Measurements from ENCODE around the gene METRNL. TPM values are rescaled to one million over a fixed set of nuclear protein-coding genes. Genes with fewer than 3 reads are reported as not detected.
"Not testable (repeated sequence)": the region's sequence is repeated elsewhere in the genome, so short reads cannot be mapped to it uniquely, and the experiment has no call there.

METRNL gene
- total and polyA plus RNA-seq, 5 experiments from 2014 or later = 0.42 to 4.8 (median 4.1) TPM

DNA sequence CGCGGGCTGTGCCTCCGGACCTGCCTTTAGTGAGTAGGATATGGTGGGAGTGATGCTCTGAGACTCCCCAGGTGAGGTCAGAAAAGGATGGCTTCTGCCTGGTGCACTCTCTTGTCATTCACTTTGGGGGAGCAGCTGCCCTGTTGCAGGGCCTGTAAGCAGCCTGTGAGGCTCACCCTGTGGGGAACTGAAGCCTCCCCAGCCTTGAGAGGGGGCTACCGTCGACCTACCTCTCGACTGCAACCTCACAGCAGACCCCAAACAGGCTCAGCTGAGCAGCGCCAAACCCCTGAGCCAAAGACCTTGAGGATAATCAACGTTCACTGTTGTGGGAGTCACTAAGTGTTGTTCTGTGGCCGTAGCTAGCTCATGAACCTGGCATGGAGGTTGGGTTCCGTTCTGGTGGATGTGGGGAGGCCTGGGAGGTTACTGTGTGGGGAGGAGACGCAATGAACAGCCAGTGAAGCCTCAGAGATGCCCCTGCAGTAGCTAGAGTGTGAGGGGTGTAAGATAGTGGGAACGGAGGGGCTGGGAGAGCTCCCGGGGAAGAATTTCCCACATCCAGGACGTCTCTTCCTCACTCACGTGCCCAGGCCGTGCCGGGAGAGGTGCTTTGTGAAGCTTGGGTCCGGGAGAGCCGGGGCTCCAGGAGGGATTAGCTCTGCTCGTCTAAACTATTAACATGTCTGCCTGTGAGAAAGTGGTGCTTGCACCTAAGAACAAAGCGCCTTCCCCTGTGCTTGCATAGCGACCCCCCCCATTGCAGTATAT, 38.8 kb downstream of the METRNL start:
- no peak for DNase-seq
- Mint-ChIP-seq H3K27ac (peak overlapping the region in 2 of 10 donors; percentile 37 to 69), H3K9me3 (no peaks in the 10 kb centered on the region), H3K4me3 (peak overlapping the region in 1 of 10 donors; percentile 65), H3K27me3 (peaks cover 9 to 41% (median 31%) of the 10 kb centered on the region in 5 donors), H3K36me3 (peaks cover 0 to 3% (median 0%) of the 10 kb centered on the region in 3 donors), H3K4me1 (peaks cover 9 to 37% (median 22%) of the 10 kb centered on the region in 4 donors)
- POLR2A ChIA-PET = no interaction called here
- no peak for ATAC-seq

GRCh38 chr17:83119987-83120864, 40.8 kb downstream of the METRNL start:
- Mint-ChIP-seq H3K4me1 (peaks cover 13 to 43% (median 28%) of the 10 kb centered on the region in 4 donors), H3K27me3 (peaks cover 9 to 56% (median 40%) of the 10 kb centered on the region in 5 donors), H3K36me3 (peaks cover 0 to 3% (median 0%) of the 10 kb centered on the region in 3 donors), H3K4me3 (peak overlapping the region; percentile 48 to 87 (median 75)), H3K27ac (peak overlapping the region in 3 of 10 donors; percentile 33 to 70 (median 47)), H3K9me3 (no peaks in the 10 kb centered on the region)
- peak; percentile 76 to 91 for ATAC-seq
- peak in 5 of 10 donors; percentile 20 to 66 (median 42) for DNase-seq
- POLR2A ChIA-PET = no interaction called here

GRCh38 chr17:83121473-83121872, 42.1 kb downstream of the METRNL start:
- H3K36me3 Mint-ChIP-seq, ATAC-seq, H3K9me3 Mint-ChIP-seq, DNase-seq, POLR2A ChIA-PET: not testable (repeated sequence)
- H3K4me3 Mint-ChIP-seq = peak overlapping the region in 1 of 10 donors; percentile 43
- peaks cover 17 to 56% (median 40%) of the 10 kb centered on the region in 4 donors for H3K4me1 Mint-ChIP-seq
- peaks cover 14 to 68% (median 44%) of the 10 kb centered on the region in 5 donors for H3K27me3 Mint-ChIP-seq
- H3K27ac Mint-ChIP-seq = peak overlapping the region in 2 of 10 donors; percentile 51 to 56

GRCh38 chr17:83121921-83122820, 42.8 kb downstream of the METRNL start:
- no peak for ATAC-seq
- H3K4me3 Mint-ChIP-seq = peak overlapping the region in 1 of 10 donors; percentile 43
- peak overlapping the region in 6 of 10 donors; percentile 4 to 75 (median 56) for H3K27ac Mint-ChIP-seq
- POLR2A ChIA-PET = no interaction called here
- no peaks in the 10 kb centered on the region for H3K9me3 Mint-ChIP-seq
- H3K27me3 Mint-ChIP-seq = peaks cover 18 to 71% (median 43%) of the 10 kb centered on the region in 5 donors
- DNase-seq = peak in 1 of 10 donors; percentile 36
- peaks cover 0 to 3% (median 0%) of the 10 kb centered on the region in 3 donors for H3K36me3 Mint-ChIP-seq
- peaks cover 17 to 59% (median 41%) of the 10 kb centered on the region in 4 donors for H3K4me1 Mint-ChIP-seq

DNA sequence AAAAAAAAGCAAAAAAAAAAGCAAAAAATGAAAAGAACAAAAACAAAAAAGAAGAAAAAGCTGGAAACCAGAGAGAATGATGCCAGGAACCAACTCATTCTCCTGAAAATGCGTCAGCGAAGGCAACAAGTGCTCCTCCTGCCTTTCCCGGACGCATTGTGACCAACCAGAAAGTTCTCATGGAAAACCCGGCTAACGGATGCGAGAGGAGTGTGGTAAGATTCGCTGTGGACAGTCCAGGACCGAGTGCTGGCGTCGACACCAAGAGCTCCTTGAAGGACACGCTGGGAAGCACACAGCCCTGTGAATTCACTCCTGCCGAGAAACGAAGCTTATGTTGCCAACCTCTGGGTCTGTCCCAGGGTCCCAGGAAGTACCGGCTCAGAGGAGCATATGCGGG, 43.4 kb downstream of the METRNL start:
- Mint-ChIP-seq H3K27ac (peak overlapping the region in 4 of 10 donors; percentile 43 to 88 (median 56)), H3K4me1 (peaks cover 17 to 56% (median 41%) of the 10 kb centered on the region in 4 donors), H3K9me3 (no peaks in the 10 kb centered on the region), H3K27me3 (peaks cover 18 to 71% (median 43%) of the 10 kb centered on the region in 5 donors), H3K4me3 (no peak overlapping the region), H3K36me3 (peaks cover 0 to 3% (median 0%) of the 10 kb centered on the region in 3 donors)
- peak in 2 of 10 donors; percentile 0 to 31 for DNase-seq
- POLR2A ChIA-PET = no interaction called here
- no peak for ATAC-seq

GRCh38 chr17:83123896-83124801, 44.7 kb downstream of the METRNL start:
- H3K4me1 Mint-ChIP-seq = peaks cover 14 to 44% (median 34%) of the 10 kb centered on the region in 4 donors
- DNase-seq (peak in 7 of 10 donors; percentile 0 to 73 (median 46)), ATAC-seq (no peak)
- POLR2A ChIA-PET = no interaction called here
- peaks cover 16 to 58% (median 34%) of the 10 kb centered on the region in 5 donors for H3K27me3 Mint-ChIP-seq
- H3K36me3 Mint-ChIP-seq = peaks cover 0 to 3% (median 0%) of the 10 kb centered on the region in 3 donors
- peak overlapping the region in 6 of 10 donors; percentile 8 to 76 (median 74) for H3K27ac Mint-ChIP-seq
- H3K9me3 Mint-ChIP-seq = no peaks in the 10 kb centered on the region
- H3K4me3 Mint-ChIP-seq = peak overlapping the region in 5 of 10 donors; percentile 20 to 47 (median 30)

- peak in 7 of 10 donors; percentile 43 to 81 (median 55) for DNase-seq
- ATAC-seq = peak; percentile 46 to 59
- H3K9me3 Mint-ChIP-seq = no peaks in the 10 kb centered on the region
- H3K4me3 Mint-ChIP-seq = peak overlapping the region in 9 of 10 donors; percentile 19 to 78 (median 57)
- peak overlapping the region in 8 of 10 donors; percentile 75 to 95 (median 92) for H3K27ac Mint-ChIP-seq
- H3K27me3 Mint-ChIP-seq = peaks cover 15 to 51% (median 30%) of the 10 kb centered on the region in 5 donors
- H3K36me3 Mint-ChIP-seq = peaks cover 0 to 3% (median 0%) of the 10 kb centered on the region in 3 donors
- POLR2A ChIA-PET = no interaction called here
- peaks cover 11 to 38% (median 27%) of the 10 kb centered on the region in 4 donors for H3K4me1 Mint-ChIP-seq
Measured at GRCh38 chr17:83124871-83125514, 45.6 kb downstream of the METRNL start.

- POLR2A ChIA-PET = interaction anchor here (1.0 kb wide), 1 partner anchor 77 kb away, joined by 3 read pairs; no protein-coding TSS in a partner anchor
- H3K36me3 Mint-ChIP-seq = peaks cover 0 to 3% (median 0%) of the 10 kb centered on the region in 3 donors
Measured at GRCh38 chr17:83125515-83126274, 46.3 kb downstream of the METRNL start.

GRCh38 chr17:83126275-83126811, 46.9 kb downstream of the METRNL start:
- ATAC-seq (no peak), DNase-seq (no peak)
- Mint-ChIP-seq H3K36me3 (peaks cover 0 to 3% (median 0%) of the 10 kb centered on the region in 3 donors), H3K27me3 (peaks cover 13 to 49% (median 30%) of the 10 kb centered on the region in 5 donors), H3K9me3 (no peaks in the 10 kb centered on the region), H3K4me3 (peak overlapping the region in 1 of 10 donors; percentile 72), H3K4me1 (peaks cover 7 to 32% (median 19%) of the 10 kb centered on the region in 4 donors), H3K27ac (peak overlapping the region in 7 of 10 donors; percentile 79 to 95 (median 92))
- POLR2A ChIA-PET = interaction anchor here (1.0 kb wide), 1 partner anchor 78 kb away, joined by 3 read pairs; no protein-coding TSS in a partner anchor

More at GRCh38 chr17:83125515-83126274, 46.3 kb downstream of the METRNL start:
- H3K27me3 Mint-ChIP-seq = peaks cover 13 to 51% (median 30%) of the 10 kb centered on the region in 5 donors
- H3K4me1 Mint-ChIP-seq = peaks cover 7 to 32% (median 20%) of the 10 kb centered on the region in 4 donors
- peak overlapping the region in 9 of 10 donors; percentile 20 to 95 (median 91) for H3K27ac Mint-ChIP-seq
- peak overlapping the region; percentile 19 to 78 (median 59) for H3K4me3 Mint-ChIP-seq
- peak; percentile 75 to 84 for ATAC-seq
- peak in 7 of 10 donors; percentile 21 to 66 (median 56) for DNase-seq
- H3K9me3 Mint-ChIP-seq = no peaks in the 10 kb centered on the region
